Stimulated activated CD4-positive, alpha-beta T cell treated with anti-CD3 and anti-CD28 coated beads, TNF-alpha, amount 100 ng/mL, for 48 hours (primary cell): ENCODE measurements around the gene DIMT1.

Source experiments
- DNase-seq, 3 donors: peaks; one replicate each; pipeline ENCODE4 v3.0.0-alpha.2; 2020; ENCODE audit warnings: low read depth in 3 of 3

Gene DIMT1

GRCh38 chr5:62403411-62404250 is at the start of gene DIMT1:
TSS of gene DIMT1 (minus strand) at chr5:62403905. CDS start at chr5:62403772, 133 bp downstream.
- peak; percentile 82 to 94 (median 87) for DNase-seq

GRCh38 chr5:62450259-62450658 is 46.6 kb upstream of the DIMT1 start:
- DNase-seq = no peak

GRCh38 chr5:62448528-62448927 is 44.8 kb upstream of the DIMT1 start:
- DNase-seq = no peak

GRCh38 chr5:62432621-62433064 is 28.9 kb upstream of the DIMT1 start:
- DNase-seq = no peak

GRCh38 chr5:62431735-62432620 is 28.3 kb upstream of the DIMT1 start:
- DNase-seq = no peak

- no peak for DNase-seq
Measured at GRCh38 chr5:62424763-62425162, 21.1 kb upstream of the DIMT1 start.

GRCh38 chr5:62421414-62421813 is 17.7 kb upstream of the DIMT1 start:
- no peak for DNase-seq

- no peak for DNase-seq
Measured at GRCh38 chr5:62419609-62420008, 15.9 kb upstream of the DIMT1 start.

- DNase-seq = no peak
Measured at GRCh38 chr5:62418462-62419076, 14.9 kb upstream of the DIMT1 start.

GRCh38 chr5:62413711-62414110 is 10.0 kb upstream of the DIMT1 start:
- DNase-seq = no peak

- peak; percentile 96 to 98 (median 96) for DNase-seq
Measured at GRCh38 chr5:62412549-62413329, 9.0 kb upstream of the DIMT1 start, which contains the start of gene IPO11. TSS of gene IPO11 (plus strand) at chr5:62412763. CDS start at chr5:62437280, 24,517 bp downstream.

GRCh38 chr5:62395210-62395950 is 8.3 kb downstream of the DIMT1 start:
- no peak for DNase-seq

GRCh38 chr5:62386824-62387223 is 16.9 kb downstream of the DIMT1 start:
- no peak for DNase-seq

GRCh38 chr5:62385816-62386400 is 17.8 kb downstream of the DIMT1 start:
- DNase-seq = no peak

GRCh38 chr5:62385131-62385530 is 18.6 kb downstream of the DIMT1 start:
- DNase-seq = no peak

- no peak for DNase-seq
Measured at GRCh38 chr5:62376064-62376463, 27.6 kb downstream of the DIMT1 start.

GRCh38 chr5:62375627-62376026 is 28.1 kb downstream of the DIMT1 start:
- no peak for DNase-seq

GRCh38 chr5:62374090-62374489 is 29.6 kb downstream of the DIMT1 start:
- no peak for DNase-seq

- DNase-seq = no peak
Measured at GRCh38 chr5:62373382-62373781, 30.3 kb downstream of the DIMT1 start.

GRCh38 chr5:62372600-62372999 is 31.1 kb downstream of the DIMT1 start:
- no peak for DNase-seq
